ENCODE results near the gene METRN. TPM values are rescaled to one million over a fixed set of nuclear protein-coding genes. Genes with fewer than 3 reads are reported as not detected.

The METRN gene
- total and polyA plus RNA-seq, 2 of the 4 experiments (the other 2 are of a cell fraction), result 6.1 to 48.2 TPM

DNA sequence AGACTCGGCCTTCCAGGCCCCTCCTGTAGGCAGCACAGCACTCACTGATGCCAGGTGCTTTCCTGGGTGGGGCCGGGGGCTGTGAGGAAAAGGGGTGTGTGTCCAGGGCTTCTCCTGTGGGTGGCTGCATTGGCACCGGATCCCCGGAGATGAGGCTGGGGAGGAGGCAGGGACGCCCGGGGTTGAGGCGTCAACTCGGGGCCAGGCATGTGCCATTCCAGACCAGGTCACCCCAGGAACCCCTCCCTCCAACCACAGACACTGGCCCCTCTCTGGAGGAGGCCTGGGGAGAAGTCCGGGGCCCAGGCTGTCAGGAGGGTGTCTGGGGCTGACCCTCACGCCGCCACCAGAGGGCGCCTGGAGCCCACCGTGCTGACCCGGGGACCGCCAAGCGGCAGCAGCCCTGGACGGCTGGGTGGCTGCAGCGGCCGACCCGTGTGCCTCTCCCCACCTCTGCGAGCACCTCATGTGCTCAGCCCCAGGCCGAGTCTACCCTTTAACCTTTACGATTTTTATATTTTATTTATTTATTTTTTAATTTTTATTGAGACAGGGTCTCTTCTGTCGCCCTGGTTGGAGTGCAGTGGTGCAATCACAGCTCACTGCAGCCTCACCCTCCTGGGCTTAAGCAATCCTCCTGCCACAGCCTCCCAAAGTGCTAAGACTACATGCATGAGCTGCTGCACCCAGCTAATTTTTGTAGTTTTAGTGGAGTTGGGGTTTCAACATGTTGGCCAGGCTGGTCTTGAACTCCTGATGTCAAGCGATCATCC lies 3.2 kb upstream of the METRN start:
- no peak overlapping the region for H3K23ac ChIP-seq (ENCODE audit: low read depth, low read length)
- H4K8ac ChIP-seq (ENCODE audit: low read depth in 2 of 2, low read length in 2 of 2), result no peak overlapping the region
- H3K27me3 ChIP-seq (ENCODE audit: control insufficient read depth, insufficient read depth, low read length), result peaks cover 14% of the 10 kb centered on the region
- H3K4me3 ChIP-seq (ENCODE audit: insufficient read depth, low read depth, low read length), result no peak overlapping the region
- H4K5ac ChIP-seq (ENCODE audit: low read depth, low read length), result no peak overlapping the region
- dilution Hi-C loops (cut with HindIII; ENCODE audit: low sequenced_read_pairs, unreplicated experiment), result no loop called here
- no peaks in the 10 kb centered on the region for H3K9me1 ChIP-seq (ENCODE audit: insufficient read depth, low read length)
- no peak overlapping the region for H3K4me2 ChIP-seq (ENCODE audit: low read depth, low read length)
- BruUV-seq (replicated peaks), result no TSS peak
- POLR2A ChIA-PET (ENCODE audit: unreplicated experiment), result no interaction called here
- H3K79me1 ChIP-seq (ENCODE audit: low read depth in 1 of 2, low read length in 2 of 2), result peaks cover 0 to 10% of the 10 kb centered on the region in 2 experiments; a peak in 1 of 4 replicates
- WGBS, 2 experiments (ENCODE audit: extremely low coverage in 2 of 2, insufficient read length in 1 of 2), result 31% methylated on average over 6 of the region's 25 CpGs; no CpG with 5 or more reads in 1 of the 2 experiments
- TF ChIP-seq SMC3 (IDR thresholded peaks at IDR 0.05; ENCODE audit: low read depth, low read length) (peak; percentile 87), MAZ (IDR thresholded peaks at IDR 0.05; ENCODE audit: borderline replicate concordance, low read depth, low read length) (peak; percentile 30; the same call in 1 of the 2 replicates), RAD21 (IDR thresholded peaks at IDR 0.05; ENCODE audit: low read length) (peak; percentile 90), CEBPB (IDR thresholded peaks at IDR 0.05; ENCODE audit: low read depth, low read length) (no peak)
- TF ChIP-seq, protein P1, sequence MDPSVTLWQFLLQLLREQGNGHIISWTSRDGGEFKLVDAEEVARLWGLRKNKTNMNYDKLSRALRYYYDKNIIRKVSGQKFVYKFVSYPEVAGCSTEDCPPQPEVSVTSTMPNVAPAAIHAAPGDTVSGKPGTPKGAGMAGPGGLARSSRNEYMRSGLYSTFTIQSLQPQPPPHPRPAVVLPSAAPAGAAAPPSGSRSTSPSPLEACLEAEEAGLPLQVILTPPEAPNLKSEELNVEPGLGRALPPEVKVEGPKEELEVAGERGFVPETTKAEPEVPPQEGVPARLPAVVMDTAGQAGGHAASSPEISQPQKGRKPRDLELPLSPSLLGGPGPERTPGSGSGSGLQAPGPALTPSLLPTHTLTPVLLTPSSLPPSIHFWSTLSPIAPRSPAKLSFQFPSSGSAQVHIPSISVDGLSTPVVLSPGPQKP (IDR thresholded peaks at IDR 0.05; ENCODE audit: borderline replicate concordance, low read depth, low read length), result no peak
- TF ChIP-seq, protein P2, sequence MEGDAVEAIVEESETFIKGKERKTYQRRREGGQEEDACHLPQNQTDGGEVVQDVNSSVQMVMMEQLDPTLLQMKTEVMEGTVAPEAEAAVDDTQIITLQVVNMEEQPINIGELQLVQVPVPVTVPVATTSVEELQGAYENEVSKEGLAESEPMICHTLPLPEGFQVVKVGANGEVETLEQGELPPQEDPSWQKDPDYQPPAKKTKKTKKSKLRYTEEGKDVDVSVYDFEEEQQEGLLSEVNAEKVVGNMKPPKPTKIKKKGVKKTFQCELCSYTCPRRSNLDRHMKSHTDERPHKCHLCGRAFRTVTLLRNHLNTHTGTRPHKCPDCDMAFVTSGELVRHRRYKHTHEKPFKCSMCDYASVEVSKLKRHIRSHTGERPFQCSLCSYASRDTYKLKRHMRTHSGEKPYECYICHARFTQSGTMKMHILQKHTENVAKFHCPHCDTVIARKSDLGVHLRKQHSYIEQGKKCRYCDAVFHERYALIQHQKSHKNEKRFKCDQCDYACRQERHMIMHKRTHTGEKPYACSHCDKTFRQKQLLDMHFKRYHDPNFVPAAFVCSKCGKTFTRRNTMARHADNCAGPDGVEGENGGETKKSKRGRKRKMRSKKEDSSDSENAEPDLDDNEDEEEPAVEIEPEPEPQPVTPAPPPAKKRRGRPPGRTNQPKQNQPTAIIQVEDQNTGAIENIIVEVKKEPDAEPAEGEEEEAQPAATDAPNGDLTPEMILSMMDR (conservative IDR thresholded peaks at IDR 0.05; ENCODE audit: low read depth, low read length), result peak; percentile 90
- DNase-seq (peak; percentile 50), ATAC-seq (ENCODE audit: low read depth) (peak; percentile 48)
- H4K20me1 ChIP-seq (ENCODE audit: insufficient read depth, low read length), result peaks cover 21% of the 10 kb centered on the region
- in situ Hi-C loops (cut with MboI; ENCODE audit: low sequenced_read_pairs), result loop anchor here (5.0 to 25.0 kb wide), 2 partner anchors 76 to 351 kb away; partner anchors contain the start of genes CHTF18, RPUSD1 and SSTR5
- no peak overlapping the region for H4K91ac ChIP-seq (ENCODE audit: insufficient read depth, low read depth, low read length)
- H2AK9ac ChIP-seq (replicated peaks; ENCODE audit: low read depth, low read length, poor library complexity), result no peak overlapping the region
- no peak overlapping the region for H3K18ac ChIP-seq (ENCODE audit: low read depth, low read length)
- peaks cover 14% of the 10 kb centered on the region; the same call in 1 of the 2 replicates for H3K4me1 ChIP-seq (ENCODE audit: control insufficient read depth, insufficient read depth, low read length)
- H2BK120ac ChIP-seq (ENCODE audit: low read depth, low read length), result no peak overlapping the region
- H2BK5ac ChIP-seq (ENCODE audit: low read depth, low read length, poor library complexity, severe bottlenecking), result no peak overlapping the region
- peak overlapping the region; percentile 61 for H2AFZ ChIP-seq (replicated peaks; ENCODE audit: low read length, poor library complexity)
- no peak overlapping the region for H3K56ac ChIP-seq (ENCODE audit: extremely low read depth, insufficient read depth, low read length)
- no peak overlapping the region for H3K9ac ChIP-seq (ENCODE audit: low read depth, low read length)
- no peak overlapping the region; the same call in 2 of the 3 replicates for H2BK15ac ChIP-seq (ENCODE audit: low read depth, low read length)
- no peak overlapping the region for H3K4ac ChIP-seq (ENCODE audit: low read depth, low read length)
- H3K36me3 ChIP-seq (ENCODE audit: control insufficient read depth, insufficient read depth, low read length), result no peaks in the 10 kb centered on the region
- no peak overlapping the region for H2BK20ac ChIP-seq (ENCODE audit: low read depth, low read length)
- CTCF ChIA-PET, result interaction anchor here (0.7 to 1.3 kb wide), 3 partner anchors 72 to 75 kb away, joined by 3 to 6 read pairs (median 3); no protein-coding TSS in a partner anchor
- no peaks in the 10 kb centered on the region for H3K9me3 ChIP-seq (ENCODE audit: control insufficient read depth, insufficient read depth, low read length)
- H2AK5ac ChIP-seq (ENCODE audit: low read depth, low read length), result no peak overlapping the region
- intact Hi-C loops (cut with micrococcal nuclease), result loop anchor here (2.0 to 5.0 kb wide), 3 partner anchors 77 to 343 kb away; partner anchors contain the start of genes CHTF18, RPUSD1 and SOX8
- H3K14ac ChIP-seq (replicated peaks; ENCODE audit: low read depth, low read length), result no peak overlapping the region
- H3K27ac ChIP-seq (ENCODE audit: insufficient read depth, low read length), result no peak overlapping the region
